ENCODE results near the gene TLN1. TPM values are rescaled to one million over a fixed set of nuclear protein-coding genes. Genes with fewer than 3 reads are reported as not detected.

TLN1 gene
- total RNA-seq, 1 experiment from 2014 or later = 347 TPM

DNA sequence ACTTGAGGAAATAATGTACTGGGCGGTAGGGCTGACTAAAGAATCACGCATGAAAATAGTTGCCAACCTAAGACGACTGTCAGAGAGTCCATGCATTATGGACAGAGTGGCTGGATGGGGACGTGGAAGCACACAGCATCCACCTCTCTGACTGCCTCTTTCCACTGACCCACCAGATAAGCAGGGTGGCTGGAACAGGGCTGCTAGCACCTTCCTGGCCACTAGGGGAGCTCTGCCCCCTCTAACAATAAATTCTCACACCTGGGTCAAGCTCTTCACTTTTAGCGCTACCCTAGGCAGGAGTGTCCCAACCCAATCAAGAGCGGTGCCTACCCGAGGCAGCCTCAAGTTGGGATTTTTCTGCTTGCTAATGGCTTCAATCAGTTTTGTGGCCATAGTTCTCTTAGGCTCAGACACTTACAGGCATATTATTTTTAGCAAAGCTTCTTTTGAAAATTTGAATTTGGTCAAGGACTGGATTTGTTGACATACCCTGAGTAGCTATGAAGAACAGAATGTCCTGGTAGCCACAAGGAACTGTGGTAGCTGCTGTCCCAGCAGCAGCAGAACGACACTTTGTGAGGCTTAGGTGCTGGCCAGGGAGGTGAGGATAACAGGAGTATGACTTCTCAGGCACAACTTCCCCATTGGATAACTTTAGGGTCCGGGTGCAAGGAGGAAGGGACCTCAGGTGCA is 35.3 kb downstream of the TLN1 start:
- Histone ChIP-seq H3K4me1 (ENCODE audit: control insufficient read depth, insufficient read depth, low read length) (peaks cover 4% of the 10 kb centered on the region; the same call in 1 of the 2 replicates), H3K4me3 (ENCODE audit: low read depth in 2 of 2, low read length in 2 of 2) (no peak overlapping the region), H3K9me3 (ENCODE audit: control insufficient read depth, insufficient read depth, low read depth, low read length) (no peaks in the 10 kb centered on the region), H3K36me3 (ENCODE audit: control insufficient read depth, insufficient read depth, low read length) (0 out of 2 replicates have a peak, but pooled peaks cover 12% of the 10 kb centered on the region), H3K27ac (ENCODE audit: low read length) (no peak overlapping the region), H3K27me3 (ENCODE audit: control insufficient read depth, insufficient read depth, low read length) (no peaks in the 10 kb centered on the region)
- no TSS peak for BruUV-seq (replicated peaks)
- ChIA-PET POLR2A (interaction anchor here (0.7 to 0.9 kb wide), 3 partner anchors 36 to 38 kb away, joined by 3 read pairs; no protein-coding TSS in a partner anchor), CTCF (interaction anchor here (0.6 to 2.5 kb wide), 13 partner anchors 8 to 579 kb away, joined by 3 to 17 read pairs (median 4); partner anchors contain the start of genes ARHGEF39, CREB3 and TLN1)
- peak; percentile 88 for ATAC-seq
- intact Hi-C loops (cut with micrococcal nuclease; ENCODE audit: unreplicated experiment) = no loop called here
- in situ Hi-C loops (cut with HindIII; ENCODE audit: low pct_unique_long_range_greater_than_20kb, low sequenced_read_pairs) = no loop called here
- TF ChIP-seq POLR2AphosphoS5 (IDR thresholded peaks at IDR 0.05; ENCODE audit: low read depth, low read length) = 0 out of 2 replicates have a peak, but pooled peaks have one; percentile 9
- TF ChIP-seq, protein P1, sequence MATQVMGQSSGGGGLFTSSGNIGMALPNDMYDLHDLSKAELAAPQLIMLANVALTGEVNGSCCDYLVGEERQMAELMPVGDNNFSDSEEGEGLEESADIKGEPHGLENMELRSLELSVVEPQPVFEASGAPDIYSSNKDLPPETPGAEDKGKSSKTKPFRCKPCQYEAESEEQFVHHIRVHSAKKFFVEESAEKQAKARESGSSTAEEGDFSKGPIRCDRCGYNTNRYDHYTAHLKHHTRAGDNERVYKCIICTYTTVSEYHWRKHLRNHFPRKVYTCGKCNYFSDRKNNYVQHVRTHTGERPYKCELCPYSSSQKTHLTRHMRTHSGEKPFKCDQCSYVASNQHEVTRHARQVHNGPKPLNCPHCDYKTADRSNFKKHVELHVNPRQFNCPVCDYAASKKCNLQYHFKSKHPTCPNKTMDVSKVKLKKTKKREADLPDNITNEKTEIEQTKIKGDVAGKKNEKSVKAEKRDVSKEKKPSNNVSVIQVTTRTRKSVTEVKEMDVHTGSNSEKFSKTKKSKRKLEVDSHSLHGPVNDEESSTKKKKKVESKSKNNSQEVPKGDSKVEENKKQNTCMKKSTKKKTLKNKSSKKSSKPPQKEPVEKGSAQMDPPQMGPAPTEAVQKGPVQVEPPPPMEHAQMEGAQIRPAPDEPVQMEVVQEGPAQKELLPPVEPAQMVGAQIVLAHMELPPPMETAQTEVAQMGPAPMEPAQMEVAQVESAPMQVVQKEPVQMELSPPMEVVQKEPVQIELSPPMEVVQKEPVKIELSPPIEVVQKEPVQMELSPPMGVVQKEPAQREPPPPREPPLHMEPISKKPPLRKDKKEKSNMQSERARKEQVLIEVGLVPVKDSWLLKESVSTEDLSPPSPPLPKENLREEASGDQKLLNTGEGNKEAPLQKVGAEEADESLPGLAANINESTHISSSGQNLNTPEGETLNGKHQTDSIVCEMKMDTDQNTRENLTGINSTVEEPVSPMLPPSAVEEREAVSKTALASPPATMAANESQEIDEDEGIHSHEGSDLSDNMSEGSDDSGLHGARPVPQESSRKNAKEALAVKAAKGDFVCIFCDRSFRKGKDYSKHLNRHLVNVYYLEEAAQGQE (IDR thresholded peaks at IDR 0.05; ENCODE audit: insufficient read depth in 1 of 2, low read depth in 2 of 2, low read length in 1 of 2) = no peak
- peak; percentile 57 for DNase-seq (ENCODE audit: low read depth, low spot score)

DNA sequence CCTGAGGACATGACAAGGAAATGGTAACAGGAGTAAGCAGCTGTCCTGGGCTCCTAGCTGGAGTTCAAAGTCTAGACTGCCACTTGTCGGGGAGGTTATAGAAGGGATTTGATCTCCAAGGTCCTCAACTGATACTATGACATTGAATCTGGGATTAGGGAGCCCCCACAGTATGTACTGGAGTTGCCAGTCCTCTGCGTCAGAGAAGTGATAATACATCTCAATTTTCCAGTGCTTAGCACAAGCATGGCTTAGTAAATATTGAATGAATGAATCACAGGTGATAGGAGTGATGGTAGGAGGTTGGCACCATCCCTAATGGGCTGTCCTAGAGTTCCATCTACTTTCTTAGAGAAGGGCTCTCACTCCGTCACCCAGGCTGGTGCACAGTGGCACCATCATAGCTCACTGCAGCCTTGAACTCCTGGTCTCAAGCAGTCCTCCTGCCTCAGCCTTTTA is 36.0 kb downstream of the TLN1 start:
- intact Hi-C loops (cut with micrococcal nuclease; ENCODE audit: unreplicated experiment) = no loop called here
- no peak for DNase-seq (ENCODE audit: low read depth, low spot score)
- 0 out of 2 replicates have a peak, but pooled peaks have one; percentile 2 for ATAC-seq
- no peak overlapping the region for H3K4me3 ChIP-seq (ENCODE audit: low read depth in 2 of 2, low read length in 2 of 2)
- ChIA-PET POLR2A (interaction anchor here (0.8 to 0.9 kb wide), 2 partner anchors 37 to 39 kb away, joined by 3 read pairs; no protein-coding TSS in a partner anchor), CTCF (interaction anchor here (1.0 to 2.5 kb wide), 8 partner anchors 9 to 49 kb away, joined by 4 to 17 read pairs (median 7); partner anchors contain the start of genes ARHGEF39, CREB3 and TLN1)
- no peaks in the 10 kb centered on the region for H3K9me3 ChIP-seq (ENCODE audit: control insufficient read depth, insufficient read depth, low read depth, low read length)
- 0 out of 2 replicates have a peak, but pooled peaks cover 10% of the 10 kb centered on the region for H3K36me3 ChIP-seq (ENCODE audit: control insufficient read depth, insufficient read depth, low read length)
- no TSS peak for BruUV-seq (replicated peaks)
- H3K27me3 ChIP-seq (ENCODE audit: control insufficient read depth, insufficient read depth, low read length) = no peaks in the 10 kb centered on the region
- peaks cover 10% of the 10 kb centered on the region for H3K4me1 ChIP-seq (ENCODE audit: control insufficient read depth, insufficient read depth, low read length)
- in situ Hi-C loops (cut with HindIII; ENCODE audit: low pct_unique_long_range_greater_than_20kb, low sequenced_read_pairs) = no loop called here
- H3K27ac ChIP-seq (ENCODE audit: low read length) = no peak overlapping the region
- TF ChIP-seq POLR2AphosphoS5 (IDR thresholded peaks at IDR 0.05; ENCODE audit: low read depth, low read length) (peak; percentile 44; the same call in 1 of the 2 replicates), SIN3A (IDR thresholded peaks at IDR 0.05; ENCODE audit: borderline replicate concordance, insufficient read depth, low read depth, low read length) (no peak), TCF7L2 (IDR thresholded peaks at IDR 0.05; ENCODE audit: low read depth, low read length) (no peak)
- TF ChIP-seq, protein P2, sequence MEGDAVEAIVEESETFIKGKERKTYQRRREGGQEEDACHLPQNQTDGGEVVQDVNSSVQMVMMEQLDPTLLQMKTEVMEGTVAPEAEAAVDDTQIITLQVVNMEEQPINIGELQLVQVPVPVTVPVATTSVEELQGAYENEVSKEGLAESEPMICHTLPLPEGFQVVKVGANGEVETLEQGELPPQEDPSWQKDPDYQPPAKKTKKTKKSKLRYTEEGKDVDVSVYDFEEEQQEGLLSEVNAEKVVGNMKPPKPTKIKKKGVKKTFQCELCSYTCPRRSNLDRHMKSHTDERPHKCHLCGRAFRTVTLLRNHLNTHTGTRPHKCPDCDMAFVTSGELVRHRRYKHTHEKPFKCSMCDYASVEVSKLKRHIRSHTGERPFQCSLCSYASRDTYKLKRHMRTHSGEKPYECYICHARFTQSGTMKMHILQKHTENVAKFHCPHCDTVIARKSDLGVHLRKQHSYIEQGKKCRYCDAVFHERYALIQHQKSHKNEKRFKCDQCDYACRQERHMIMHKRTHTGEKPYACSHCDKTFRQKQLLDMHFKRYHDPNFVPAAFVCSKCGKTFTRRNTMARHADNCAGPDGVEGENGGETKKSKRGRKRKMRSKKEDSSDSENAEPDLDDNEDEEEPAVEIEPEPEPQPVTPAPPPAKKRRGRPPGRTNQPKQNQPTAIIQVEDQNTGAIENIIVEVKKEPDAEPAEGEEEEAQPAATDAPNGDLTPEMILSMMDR (IDR thresholded peaks at IDR 0.05) = no peak

All from Panc1 (cell line).